HL-60 (cell line): Measurements from ENCODE around the gene SERP2.

ENCODE experiments used
- DNase-seq, 2 experiments: peaks; one replicate each; pipeline ENCODE4 v3.0.0-alpha.2; 2010 to 2020; ENCODE audit warnings: low read depth in 1 of 2, low spot score in 1 of 2
- H3K27ac ChIP-seq: fragments of 250-450 bp; sonication (Bioruptor Pico); replicated peaks from 2 replicates; pipeline ENCODE4 v1.5.1; 2020; ENCODE audit warnings: mild to moderate bottlenecking, moderate library complexity
- H3K27me3 ChIP-seq: fragments of 250-450 bp; sonication (Bioruptor Pico); 2 replicates; pipeline ENCODE4 v1.5.1; 2021; ENCODE audit warnings: mild to moderate bottlenecking, moderate library complexity; ENCODE audit not compliant: insufficient read depth, poor library complexity, severe bottlenecking
- H3K4me3 ChIP-seq: replicated peaks from 2 replicates; pipeline ENCODE4 v1.5.1; 2011; ENCODE audit warnings: mild to moderate bottlenecking, control low read depth, low read length; ENCODE audit not compliant: insufficient read depth
- GABPA ChIP-seq: IDR thresholded peaks from 2 replicates; pipeline ENCODE4 v1.6.1; 2012; ENCODE audit warnings: low read depth
- POLR2AphosphoS5 ChIP-seq: IDR thresholded peaks from 2 replicates; pipeline ENCODE4 v1.6.1; 2012; ENCODE audit warnings: low read depth
- SPI1 ChIP-seq: IDR thresholded peaks from 2 replicates; pipeline ENCODE4 v1.6.1; 2012; ENCODE audit warnings: low read depth, mild to moderate bottlenecking, borderline replicate concordance
- TF ChIP-seq, protein P1 (sequence below): IDR thresholded peaks from 2 replicates; pipeline ENCODE4 v1.6.1; 2012; ENCODE audit warnings: low read depth; ENCODE audit not compliant: insufficient replicate concordance
- TF ChIP-seq, protein P2 (sequence below): IDR thresholded peaks from one replicate; pipeline ENCODE4 v1.5.1; 2011; ENCODE audit warnings: low read length, control low read depth, inconsistent platforms; ENCODE audit not compliant: insufficient read depth

SERP2 gene

DNA sequence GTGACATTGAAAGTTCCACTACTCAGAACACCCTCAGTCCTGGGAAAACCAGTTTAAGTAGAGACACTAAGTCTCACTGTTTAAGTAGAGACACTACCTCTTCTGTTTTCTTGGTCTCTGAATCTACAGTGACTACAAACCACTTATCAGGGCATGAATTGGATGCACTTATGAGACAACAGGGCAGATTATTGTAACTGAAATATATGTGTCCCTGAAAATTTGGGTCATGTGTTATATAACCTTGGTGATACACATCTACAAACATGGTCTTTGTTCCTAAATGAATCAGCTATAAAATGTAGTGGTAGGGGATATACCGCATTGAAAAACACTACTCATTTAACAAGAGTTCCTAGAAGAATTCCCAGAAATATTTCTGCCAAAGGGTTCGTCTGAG, 55.7 kb downstream of the SERP2 start:
- Histone ChIP-seq H3K4me3 (no peak overlapping the region), H3K27ac (no peak overlapping the region), H3K27me3 (no peaks in the 10 kb centered on the region)
- no peak for DNase-seq
- TF ChIP-seq POLR2AphosphoS5 (no peak), GABPA (no peak), SPI1 (no peak)
- TF ChIP-seq, protein P1, sequence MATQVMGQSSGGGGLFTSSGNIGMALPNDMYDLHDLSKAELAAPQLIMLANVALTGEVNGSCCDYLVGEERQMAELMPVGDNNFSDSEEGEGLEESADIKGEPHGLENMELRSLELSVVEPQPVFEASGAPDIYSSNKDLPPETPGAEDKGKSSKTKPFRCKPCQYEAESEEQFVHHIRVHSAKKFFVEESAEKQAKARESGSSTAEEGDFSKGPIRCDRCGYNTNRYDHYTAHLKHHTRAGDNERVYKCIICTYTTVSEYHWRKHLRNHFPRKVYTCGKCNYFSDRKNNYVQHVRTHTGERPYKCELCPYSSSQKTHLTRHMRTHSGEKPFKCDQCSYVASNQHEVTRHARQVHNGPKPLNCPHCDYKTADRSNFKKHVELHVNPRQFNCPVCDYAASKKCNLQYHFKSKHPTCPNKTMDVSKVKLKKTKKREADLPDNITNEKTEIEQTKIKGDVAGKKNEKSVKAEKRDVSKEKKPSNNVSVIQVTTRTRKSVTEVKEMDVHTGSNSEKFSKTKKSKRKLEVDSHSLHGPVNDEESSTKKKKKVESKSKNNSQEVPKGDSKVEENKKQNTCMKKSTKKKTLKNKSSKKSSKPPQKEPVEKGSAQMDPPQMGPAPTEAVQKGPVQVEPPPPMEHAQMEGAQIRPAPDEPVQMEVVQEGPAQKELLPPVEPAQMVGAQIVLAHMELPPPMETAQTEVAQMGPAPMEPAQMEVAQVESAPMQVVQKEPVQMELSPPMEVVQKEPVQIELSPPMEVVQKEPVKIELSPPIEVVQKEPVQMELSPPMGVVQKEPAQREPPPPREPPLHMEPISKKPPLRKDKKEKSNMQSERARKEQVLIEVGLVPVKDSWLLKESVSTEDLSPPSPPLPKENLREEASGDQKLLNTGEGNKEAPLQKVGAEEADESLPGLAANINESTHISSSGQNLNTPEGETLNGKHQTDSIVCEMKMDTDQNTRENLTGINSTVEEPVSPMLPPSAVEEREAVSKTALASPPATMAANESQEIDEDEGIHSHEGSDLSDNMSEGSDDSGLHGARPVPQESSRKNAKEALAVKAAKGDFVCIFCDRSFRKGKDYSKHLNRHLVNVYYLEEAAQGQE, result no peak
- TF ChIP-seq, protein P2, sequence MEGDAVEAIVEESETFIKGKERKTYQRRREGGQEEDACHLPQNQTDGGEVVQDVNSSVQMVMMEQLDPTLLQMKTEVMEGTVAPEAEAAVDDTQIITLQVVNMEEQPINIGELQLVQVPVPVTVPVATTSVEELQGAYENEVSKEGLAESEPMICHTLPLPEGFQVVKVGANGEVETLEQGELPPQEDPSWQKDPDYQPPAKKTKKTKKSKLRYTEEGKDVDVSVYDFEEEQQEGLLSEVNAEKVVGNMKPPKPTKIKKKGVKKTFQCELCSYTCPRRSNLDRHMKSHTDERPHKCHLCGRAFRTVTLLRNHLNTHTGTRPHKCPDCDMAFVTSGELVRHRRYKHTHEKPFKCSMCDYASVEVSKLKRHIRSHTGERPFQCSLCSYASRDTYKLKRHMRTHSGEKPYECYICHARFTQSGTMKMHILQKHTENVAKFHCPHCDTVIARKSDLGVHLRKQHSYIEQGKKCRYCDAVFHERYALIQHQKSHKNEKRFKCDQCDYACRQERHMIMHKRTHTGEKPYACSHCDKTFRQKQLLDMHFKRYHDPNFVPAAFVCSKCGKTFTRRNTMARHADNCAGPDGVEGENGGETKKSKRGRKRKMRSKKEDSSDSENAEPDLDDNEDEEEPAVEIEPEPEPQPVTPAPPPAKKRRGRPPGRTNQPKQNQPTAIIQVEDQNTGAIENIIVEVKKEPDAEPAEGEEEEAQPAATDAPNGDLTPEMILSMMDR, result no peak

DNA sequence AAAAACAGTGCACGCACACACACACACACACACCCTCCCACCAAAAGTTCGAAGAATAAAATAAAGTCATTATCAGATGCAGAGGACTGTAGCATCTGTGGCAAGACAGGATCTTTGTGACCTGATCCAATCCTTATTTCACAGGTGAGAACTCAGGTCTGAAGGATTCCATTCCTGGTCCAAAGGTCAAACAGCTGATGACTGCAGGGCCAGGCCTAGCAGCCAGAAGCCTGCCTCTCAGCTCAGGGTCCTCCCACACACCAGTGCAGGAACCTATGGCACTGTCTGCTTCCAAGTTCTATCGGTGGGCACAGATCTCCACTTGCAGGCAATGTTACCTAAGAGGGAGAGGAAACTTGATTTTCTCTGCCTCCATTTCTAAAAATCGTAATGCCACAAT, 57.5 kb downstream of the SERP2 start:
- DNase-seq, result no peak
- H3K27me3 ChIP-seq, result peaks cover 3% of the 10 kb centered on the region

DNA sequence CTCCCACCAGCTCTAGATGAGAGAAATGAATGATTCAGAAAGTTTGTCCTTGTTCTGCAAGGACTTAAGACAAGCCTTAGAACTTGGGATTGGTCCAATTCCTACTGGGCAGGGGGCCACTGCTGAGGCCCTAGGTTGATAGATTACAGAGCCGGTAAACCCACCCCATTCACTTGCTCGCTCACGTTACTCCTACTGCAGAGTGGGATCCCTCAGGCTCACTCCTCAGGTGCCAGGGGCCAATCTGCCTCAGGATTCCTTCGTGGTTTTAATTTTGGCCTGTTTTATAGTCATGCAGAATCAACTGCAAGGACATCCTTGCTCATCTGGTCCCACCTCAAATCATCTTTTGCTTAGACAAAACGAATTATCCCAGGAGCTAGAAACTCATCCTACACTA, 59.0 kb downstream of the SERP2 start:
- no peak for TF ChIP-seq SPI1
- TF ChIP-seq, protein P1, result no peak
- no peak for TF ChIP-seq GABPA
- TF ChIP-seq POLR2AphosphoS5, result no peak
- TF ChIP-seq, protein P2, result no peak
- Histone ChIP-seq H3K27me3 (peaks cover 4% of the 10 kb centered on the region), H3K4me3 (no peak overlapping the region), H3K27ac (no peak overlapping the region)
- no peak for DNase-seq

More for the DNA sequence above, 57.5 kb downstream of the SERP2 start:
- Histone ChIP-seq H3K27ac (no peak overlapping the region), H3K4me3 (no peak overlapping the region)
- TF ChIP-seq, protein P2, result no peak
- TF ChIP-seq SPI1 (no peak), GABPA (no peak), POLR2AphosphoS5 (no peak)
- TF ChIP-seq, protein P1, result no peak
